HEK293 (cell line): ENCODE data around the gene AP1AR.

ENCODE experiments used
- ZBTB10 ChIP-seq: fragments of 450-650 bp; formaldehyde crosslinking; IDR thresholded peaks from 2 replicates; pipeline ENCODE4 v1.5.1; 2016; ENCODE audit warnings: missing biosample characterization, missing genetic modification characterization
- ZNF146 ChIP-seq: fragments of 450-650 bp; formaldehyde crosslinking; IDR thresholded peaks from 2 replicates; pipeline ENCODE4 v1.5.1; 2016; ENCODE audit warnings: missing biosample characterization, missing genetic modification characterization
- ZNF155 ChIP-seq: fragments of 450-650 bp; formaldehyde crosslinking; IDR thresholded peaks from 2 replicates; pipeline ENCODE4 v1.5.1; 2016; ENCODE audit warnings: missing biosample characterization, missing genetic modification characterization
- ZNF174 ChIP-seq: fragments of 450-650 bp; formaldehyde crosslinking; IDR thresholded peaks from 2 replicates; pipeline ENCODE4 v1.5.0; 2017; ENCODE audit warnings: missing biosample characterization, mild to moderate bottlenecking, missing genetic modification characterization
- ZNF184 ChIP-seq: fragments of 450-650 bp; IDR thresholded peaks from 2 replicates; pipeline ENCODE4 v1.5.1; 2018; ENCODE audit warnings: missing biosample characterization, mild to moderate bottlenecking, missing genetic modification characterization
- ZNF239 ChIP-seq: fragments of 450-650 bp; formaldehyde crosslinking; IDR thresholded peaks from 2 replicates; pipeline ENCODE4 v1.5.1; 2016; ENCODE audit warnings: missing biosample characterization, missing genetic modification characterization
- ZNF335 ChIP-seq: fragments of 450-650 bp; formaldehyde crosslinking; conservative IDR thresholded peaks from 2 replicates; pipeline ENCODE4 v1.5.1; 2016; ENCODE audit warnings: missing biosample characterization, missing genetic modification characterization
- ZNF548 ChIP-seq: fragments of 450-650 bp; formaldehyde crosslinking; IDR thresholded peaks from 2 replicates; pipeline ENCODE4 v1.5.1; 2016; ENCODE audit warnings: missing biosample characterization, missing genetic modification characterization
- ZNF549 ChIP-seq: fragments of 450-650 bp; IDR thresholded peaks from 2 replicates; pipeline ENCODE4 v1.5.1; 2018; ENCODE audit warnings: missing biosample characterization, missing genetic modification characterization, mild to moderate bottlenecking, inconsistent platforms, moderate library complexity
- ZNF747 ChIP-seq: fragments of 450-650 bp; formaldehyde crosslinking; IDR thresholded peaks from 2 replicates; pipeline ENCODE4 v1.5.1; 2016; ENCODE audit warnings: missing biosample characterization, missing genetic modification characterization
- ZNF785 ChIP-seq: fragments of 450-650 bp; formaldehyde crosslinking; IDR thresholded peaks from 2 replicates; pipeline ENCODE4 v1.5.1; 2016; ENCODE audit warnings: missing biosample characterization, missing genetic modification characterization
- TF ChIP-seq, protein P1 (sequence below): fragments of 450-650 bp; formaldehyde crosslinking; IDR thresholded peaks from 2 replicates; pipeline ENCODE4 v1.5.1; 2016; ENCODE audit warnings: missing biosample characterization, missing genetic modification characterization
- TF ChIP-seq, protein P2 (sequence below): fragments of 450-650 bp; formaldehyde crosslinking; IDR thresholded peaks from 2 replicates; pipeline ENCODE4 v1.5.1; 2016; ENCODE audit warnings: missing biosample characterization, missing genetic modification characterization

- TF ChIP-seq ZNF747 (no peak), ZNF239 (tag by site-specific recombination) (no peak), ZNF548 (no peak), ZNF174 (tag by site-specific recombination) (no peak), ZNF785 (tag by site-specific recombination) (no peak), ZNF155 (tag by site-specific recombination) (no peak), ZNF184 (tag by site-specific recombination) (no peak), ZNF549 (no peak), ZNF146 (no peak), ZBTB10 (tag by site-specific recombination) (no peak), ZNF335 (tag by site-specific recombination) (no peak)
- TF ChIP-seq, protein P1, sequence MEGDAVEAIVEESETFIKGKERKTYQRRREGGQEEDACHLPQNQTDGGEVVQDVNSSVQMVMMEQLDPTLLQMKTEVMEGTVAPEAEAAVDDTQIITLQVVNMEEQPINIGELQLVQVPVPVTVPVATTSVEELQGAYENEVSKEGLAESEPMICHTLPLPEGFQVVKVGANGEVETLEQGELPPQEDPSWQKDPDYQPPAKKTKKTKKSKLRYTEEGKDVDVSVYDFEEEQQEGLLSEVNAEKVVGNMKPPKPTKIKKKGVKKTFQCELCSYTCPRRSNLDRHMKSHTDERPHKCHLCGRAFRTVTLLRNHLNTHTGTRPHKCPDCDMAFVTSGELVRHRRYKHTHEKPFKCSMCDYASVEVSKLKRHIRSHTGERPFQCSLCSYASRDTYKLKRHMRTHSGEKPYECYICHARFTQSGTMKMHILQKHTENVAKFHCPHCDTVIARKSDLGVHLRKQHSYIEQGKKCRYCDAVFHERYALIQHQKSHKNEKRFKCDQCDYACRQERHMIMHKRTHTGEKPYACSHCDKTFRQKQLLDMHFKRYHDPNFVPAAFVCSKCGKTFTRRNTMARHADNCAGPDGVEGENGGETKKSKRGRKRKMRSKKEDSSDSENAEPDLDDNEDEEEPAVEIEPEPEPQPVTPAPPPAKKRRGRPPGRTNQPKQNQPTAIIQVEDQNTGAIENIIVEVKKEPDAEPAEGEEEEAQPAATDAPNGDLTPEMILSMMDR (tag by site-specific recombination): no peak
- TF ChIP-seq, protein P2, sequence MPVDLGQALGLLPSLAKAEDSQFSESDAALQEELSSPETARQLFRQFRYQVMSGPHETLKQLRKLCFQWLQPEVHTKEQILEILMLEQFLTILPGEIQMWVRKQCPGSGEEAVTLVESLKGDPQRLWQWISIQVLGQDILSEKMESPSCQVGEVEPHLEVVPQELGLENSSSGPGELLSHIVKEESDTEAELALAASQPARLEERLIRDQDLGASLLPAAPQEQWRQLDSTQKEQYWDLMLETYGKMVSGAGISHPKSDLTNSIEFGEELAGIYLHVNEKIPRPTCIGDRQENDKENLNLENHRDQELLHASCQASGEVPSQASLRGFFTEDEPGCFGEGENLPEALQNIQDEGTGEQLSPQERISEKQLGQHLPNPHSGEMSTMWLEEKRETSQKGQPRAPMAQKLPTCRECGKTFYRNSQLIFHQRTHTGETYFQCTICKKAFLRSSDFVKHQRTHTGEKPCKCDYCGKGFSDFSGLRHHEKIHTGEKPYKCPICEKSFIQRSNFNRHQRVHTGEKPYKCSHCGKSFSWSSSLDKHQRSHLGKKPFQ: no peak
Observed at GRCh38 chr4:112247021-112247420, 15.4 kb downstream of the AP1AR start.
